ENCODE results near the gene PHF1.

PHF1 gene

GRCh38 chr6:33459226-33459625, 48.4 kb downstream of the PHF1 start:
- DNase-seq, result no peak
